IPS-NIHi7 (cell line): ENCODE data around the gene COL5A1.

Experiments used
- DNase-seq: peaks from one replicate; pipeline ENCODE4 v3.0.0; 2012; ENCODE audit warnings: mixed read lengths; ENCODE audit errors: extremely low spot score

COL5A1 gene

DNA sequence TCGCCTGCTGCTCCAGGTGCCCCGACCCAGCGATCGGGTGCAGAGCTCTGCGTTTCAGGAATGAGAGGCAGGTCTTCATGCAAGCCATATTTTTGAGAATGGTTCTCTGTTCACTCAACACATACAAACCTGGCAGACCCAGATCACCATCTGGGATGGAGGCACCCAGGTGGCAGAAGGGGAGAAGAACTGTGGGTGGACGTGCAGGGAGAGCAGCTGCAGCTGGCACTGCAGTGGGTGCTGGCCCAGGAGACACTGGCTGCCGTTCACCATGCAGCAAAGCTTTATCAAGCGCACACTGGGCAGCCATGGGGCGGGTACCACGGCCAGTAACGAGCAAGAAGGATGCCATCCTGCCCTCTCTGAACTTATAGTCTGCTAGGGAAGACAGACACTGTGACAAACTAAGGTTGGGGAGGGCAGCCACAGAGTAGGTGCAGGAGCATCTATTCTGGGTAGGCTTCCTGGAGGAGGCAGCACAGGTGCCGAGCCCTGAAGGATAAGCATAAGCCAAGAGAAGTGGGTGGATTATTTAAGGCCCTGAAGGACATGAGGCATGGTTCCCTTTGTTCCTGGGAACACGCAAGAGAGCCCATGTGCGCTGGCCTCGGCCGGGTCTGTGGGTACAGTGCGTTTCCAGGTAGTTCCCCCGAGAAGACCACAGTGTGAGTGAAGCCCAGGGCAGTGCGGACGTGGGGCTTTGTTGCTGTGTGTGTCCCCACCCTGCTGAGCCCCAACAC lies 192.8 kb downstream of the COL5A1 start:
- no peak for DNase-seq

GRCh38 chr9:134834957-134835419 lies 193.4 kb downstream of the COL5A1 start:
- DNase-seq = no peak

GRCh38 chr9:134835448-134835847 lies 193.8 kb downstream of the COL5A1 start:
- DNase-seq = no peak

DNA sequence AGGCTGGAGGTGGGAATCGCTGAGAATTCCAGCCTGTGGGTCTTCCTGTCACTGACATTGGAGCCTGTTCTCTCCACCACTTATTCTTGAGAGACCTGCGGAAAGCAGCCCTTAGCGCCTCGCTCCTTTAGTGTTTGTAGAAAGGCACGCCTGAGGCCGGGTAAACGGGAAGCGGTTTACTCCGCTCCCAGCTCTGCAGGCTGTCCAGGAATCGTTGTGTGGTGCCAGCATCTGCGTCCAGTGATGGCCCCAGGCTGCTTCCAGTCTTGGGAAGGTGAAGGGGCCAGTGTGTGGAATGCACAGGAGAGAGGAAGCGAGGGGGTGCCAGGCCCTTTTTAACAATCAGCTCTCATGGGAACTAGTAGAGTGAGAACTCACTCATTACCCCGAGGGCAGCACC lies 194.4 kb downstream of the COL5A1 start:
- no peak for DNase-seq

DNA sequence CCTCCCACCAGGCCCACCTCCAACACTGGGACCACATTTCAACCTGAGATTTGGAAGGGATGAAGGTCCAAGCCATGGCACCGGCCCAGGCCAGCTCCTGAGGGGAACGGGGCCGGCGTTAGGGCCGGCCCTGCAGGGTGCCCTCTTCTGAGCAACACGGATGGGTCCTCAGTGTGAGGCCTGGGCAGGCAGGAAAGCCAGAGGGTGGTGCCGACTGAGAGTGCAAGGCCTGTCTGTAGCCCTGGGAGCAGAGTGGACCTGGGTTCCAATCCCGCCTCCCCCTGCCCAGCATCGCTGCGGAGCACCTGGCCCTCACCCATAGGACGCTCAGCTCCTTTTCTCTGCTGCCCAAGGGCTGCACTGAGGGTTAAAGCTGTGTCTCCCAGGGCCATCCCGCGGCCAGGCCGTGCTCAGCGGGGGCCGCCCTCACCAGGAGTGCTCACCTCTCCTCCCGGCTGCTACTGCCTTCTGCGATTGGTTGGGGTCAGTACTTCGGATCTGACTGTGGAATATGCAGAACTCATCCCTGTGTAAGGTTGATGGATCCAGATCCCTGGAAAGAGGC lies 194.9 kb downstream of the COL5A1 start:
- no peak for DNase-seq

DNA sequence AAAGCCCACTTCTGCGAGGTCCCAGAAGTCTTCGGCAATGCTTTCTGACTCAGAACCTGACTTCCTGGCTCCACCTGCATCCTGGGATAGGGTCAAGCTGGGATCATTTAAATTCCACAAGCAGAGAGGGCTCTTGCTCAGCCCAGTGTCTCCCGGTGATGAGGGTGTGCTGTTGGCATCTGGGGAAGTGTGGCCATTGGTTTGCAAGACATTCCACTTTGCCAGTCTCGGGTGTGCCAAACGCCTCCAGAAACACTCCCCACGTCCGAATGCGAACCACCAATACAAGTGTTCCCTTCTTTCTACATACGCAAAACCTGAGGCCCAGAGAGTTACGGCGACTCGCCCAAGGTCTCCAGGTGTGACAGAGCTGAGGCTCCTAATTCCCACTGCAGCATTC lies 195.9 kb downstream of the COL5A1 start:
- no peak for DNase-seq

DNA sequence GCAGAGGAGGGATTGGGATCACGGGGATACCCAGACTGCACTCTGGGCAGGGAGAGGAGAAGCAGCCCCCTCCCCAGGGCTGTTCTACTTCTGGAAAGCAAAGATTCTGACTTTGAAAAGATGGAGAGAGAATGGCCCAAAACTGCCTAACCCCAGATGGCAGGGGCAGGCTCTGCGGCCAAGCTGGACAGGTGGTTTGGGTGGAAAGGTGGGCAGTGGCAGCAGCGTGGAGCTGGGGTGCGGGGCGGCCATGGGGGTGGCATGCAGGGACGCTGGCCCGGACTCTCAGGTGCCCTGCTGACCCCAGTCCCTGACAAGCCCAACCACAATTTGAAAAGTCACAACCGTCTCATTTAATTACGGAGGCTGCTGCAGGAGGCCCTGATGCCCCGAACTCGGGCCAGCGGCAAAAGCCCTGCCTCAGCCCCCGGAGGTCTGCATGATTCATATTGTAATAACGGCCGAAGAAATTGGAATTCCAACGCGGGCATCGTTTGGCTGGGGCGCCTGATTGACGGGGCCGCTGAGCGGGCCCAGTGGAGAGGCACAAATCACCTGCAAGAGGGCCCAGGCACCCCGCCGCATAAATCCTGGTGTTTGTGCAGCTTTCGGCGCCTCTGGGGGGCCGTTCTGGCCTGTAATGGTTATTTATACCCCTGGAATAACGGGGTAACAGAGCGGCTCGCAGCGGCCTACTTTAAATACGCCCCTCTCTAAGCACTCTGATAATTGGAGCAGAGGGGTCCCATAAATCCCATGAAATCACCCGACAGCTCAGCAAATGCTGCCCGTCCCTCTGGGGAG lies 197.2 kb downstream of the COL5A1 start:
- no peak for DNase-seq

DNA sequence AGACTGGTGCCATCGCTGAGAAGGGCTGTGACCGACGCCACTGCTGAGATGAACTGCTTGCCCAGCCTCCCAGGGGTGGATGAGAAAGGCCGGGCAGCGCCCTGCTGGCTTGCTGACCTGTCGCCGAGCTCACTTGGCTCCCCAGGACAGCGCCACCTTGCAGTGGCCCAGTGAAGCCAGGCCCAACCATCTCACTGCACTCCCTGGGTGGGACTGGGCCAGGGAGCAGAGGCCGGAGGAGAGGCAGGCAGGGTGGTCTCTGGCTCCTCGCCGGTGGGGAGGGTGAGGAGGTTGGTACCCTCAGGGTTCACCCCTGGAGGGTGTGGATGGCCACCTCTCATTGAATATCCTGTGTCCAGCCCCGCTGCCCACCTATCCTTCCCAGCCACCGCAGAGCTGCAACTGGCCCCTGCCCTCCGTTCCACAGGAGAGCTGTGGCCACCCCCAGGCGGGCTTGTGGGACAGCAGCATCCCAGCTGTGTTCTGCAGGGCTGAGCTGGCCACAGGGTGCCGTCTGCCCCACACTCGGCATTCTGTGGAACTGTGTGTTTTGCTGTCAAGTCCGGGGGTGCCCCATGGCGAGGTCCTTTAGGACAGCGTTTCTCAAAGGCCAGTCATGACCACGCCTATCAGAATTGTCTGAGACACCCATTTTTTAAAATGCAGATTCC lies 198.0 kb downstream of the COL5A1 start:
- DNase-seq = peak; percentile 78

- no peak for DNase-seq
Measured at GRCh38 chr9:134840511-134840910, 198.9 kb downstream of the COL5A1 start.

DNA sequence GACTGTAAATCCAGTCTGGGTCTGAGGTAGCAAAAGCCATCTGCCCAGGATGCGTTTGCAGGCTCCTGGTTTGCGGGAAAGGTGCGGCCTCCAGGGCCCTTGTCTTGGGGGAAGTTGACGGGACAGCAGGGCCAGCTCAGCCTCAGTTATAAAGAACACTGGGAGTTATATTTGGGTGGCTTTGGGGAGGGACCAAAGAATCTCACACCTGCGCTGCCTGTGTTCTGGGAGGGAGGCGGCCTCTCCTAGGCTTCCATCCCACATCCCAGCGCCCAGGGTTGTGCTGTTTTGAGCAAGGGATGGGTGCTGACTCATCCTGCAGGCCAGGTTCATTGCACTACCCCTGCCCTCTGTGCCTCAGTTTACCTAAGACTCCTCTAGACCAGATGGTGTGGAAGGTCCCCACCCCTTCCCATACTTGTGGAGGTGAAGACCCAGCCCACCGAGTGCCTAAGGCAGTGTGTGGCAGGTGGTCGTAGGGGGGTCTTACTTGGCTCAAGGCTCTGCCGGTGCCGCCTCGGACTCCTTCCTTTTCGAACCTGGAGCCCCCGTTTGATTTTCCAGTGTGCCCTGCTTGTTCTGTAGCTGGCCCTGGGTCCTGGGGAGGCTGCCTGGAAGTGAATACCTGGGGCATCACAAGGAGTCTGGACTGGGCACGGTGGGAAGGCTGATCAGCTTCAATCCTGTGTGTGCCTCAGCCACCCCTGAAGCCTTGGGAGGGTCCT lies 199.7 kb downstream of the COL5A1 start:
- no peak for DNase-seq

GRCh38 chr9:134842321-134842720 lies 200.7 kb downstream of the COL5A1 start:
- DNase-seq = no peak

DNA sequence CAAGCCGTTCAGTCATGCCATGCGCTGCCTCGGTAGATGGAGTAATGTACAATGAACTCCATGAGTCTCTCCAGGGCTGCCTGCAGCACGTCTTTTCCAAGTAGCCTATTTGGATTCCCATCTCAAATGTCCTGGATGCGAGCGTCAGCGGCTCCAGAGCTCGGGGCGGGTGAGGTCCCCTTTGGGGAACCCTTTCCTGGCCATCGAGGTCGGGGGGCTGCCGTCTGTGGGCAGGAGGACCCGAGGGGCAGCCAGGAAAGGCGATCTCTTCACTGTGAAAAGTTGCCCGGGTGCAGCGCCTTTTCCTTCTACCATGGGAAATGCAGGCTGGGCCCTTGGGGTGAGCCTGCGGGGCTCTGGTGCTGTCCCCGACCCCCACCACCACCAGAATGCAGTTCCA lies 202.1 kb downstream of the COL5A1 start:
- no peak for DNase-seq

DNA sequence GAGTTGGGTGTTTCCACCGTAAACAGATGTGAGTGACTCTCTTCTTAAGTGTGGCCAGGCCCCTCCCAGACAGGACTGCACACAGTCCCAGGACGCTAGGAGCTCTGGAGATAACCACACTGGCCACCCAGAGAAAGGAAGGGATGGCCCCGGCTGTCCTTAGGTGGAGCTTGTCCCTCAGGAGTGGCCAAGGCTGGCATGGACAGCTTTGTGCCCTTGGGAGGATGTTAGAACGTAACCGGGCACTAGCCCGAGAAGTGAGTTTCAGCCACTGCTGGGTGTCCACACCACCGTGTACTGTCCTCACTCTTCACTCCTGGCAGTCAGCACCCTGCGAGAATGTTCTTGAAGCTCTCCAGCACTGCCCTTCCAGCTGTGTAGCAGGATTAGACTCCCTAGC lies 203.2 kb downstream of the COL5A1 start:
- DNase-seq = no peak

- no peak for DNase-seq
Measured at GRCh38 chr9:134846187-134846586, 204.6 kb downstream of the COL5A1 start.

DNA sequence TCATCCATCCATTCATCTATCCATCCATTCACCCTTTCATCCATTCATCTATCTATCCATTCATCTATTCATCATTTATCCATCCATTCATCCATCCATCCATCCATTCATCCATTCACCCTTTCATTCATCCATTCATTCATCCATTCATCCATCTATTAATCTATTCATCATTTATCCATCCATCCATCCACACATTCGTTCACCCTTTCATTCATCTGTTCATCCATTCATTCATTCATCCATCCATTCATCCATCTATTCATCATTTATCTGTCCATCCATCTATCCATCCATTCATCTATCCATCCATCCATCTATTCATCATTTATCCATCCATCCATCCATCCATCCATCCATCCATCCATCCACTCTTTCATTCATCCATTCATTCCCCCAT lies 205.1 kb downstream of the COL5A1 start:
- no peak for DNase-seq

GRCh38 chr9:134847138-134847537 lies 205.5 kb downstream of the COL5A1 start:
- DNase-seq = no peak

DNA sequence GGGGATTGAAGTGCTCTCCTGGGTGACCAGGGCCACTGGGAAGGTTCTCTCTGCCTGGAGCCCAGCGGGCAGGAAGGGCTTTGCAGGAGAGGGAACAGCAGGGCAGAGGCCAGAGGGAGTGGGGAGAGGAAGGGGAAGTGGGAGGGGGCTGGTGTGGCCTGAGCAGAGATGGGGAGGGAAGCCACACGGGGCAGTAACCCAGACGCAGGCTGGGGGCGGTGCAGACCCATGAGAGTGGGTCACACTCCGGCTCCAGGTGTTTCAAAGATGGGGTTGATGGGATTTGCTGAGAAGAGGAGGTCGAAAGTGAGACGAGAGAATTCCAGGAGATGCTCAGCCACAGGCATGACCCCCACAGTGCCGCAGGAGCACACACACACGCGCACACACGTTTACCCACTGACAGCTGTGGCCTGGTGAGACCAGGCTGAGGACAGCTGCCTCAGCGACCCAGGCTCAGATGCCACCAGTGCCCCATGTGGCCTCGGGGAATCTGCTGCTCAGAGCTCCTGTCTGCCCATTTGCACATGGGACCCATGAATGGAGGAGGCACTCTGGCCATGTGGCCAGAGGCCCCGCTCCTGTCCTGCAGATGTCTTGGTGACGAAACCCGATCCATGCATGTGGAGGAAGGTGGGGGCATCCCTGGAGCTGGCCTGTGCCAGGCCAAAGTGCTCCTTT lies 206.3 kb downstream of the COL5A1 start:
- DNase-seq = no peak

GRCh38 chr9:134848504-134848903 lies 206.9 kb downstream of the COL5A1 start:
- no peak for DNase-seq

- no peak for DNase-seq
Measured at GRCh38 chr9:134850611-134851010, 209.0 kb downstream of the COL5A1 start.

DNA sequence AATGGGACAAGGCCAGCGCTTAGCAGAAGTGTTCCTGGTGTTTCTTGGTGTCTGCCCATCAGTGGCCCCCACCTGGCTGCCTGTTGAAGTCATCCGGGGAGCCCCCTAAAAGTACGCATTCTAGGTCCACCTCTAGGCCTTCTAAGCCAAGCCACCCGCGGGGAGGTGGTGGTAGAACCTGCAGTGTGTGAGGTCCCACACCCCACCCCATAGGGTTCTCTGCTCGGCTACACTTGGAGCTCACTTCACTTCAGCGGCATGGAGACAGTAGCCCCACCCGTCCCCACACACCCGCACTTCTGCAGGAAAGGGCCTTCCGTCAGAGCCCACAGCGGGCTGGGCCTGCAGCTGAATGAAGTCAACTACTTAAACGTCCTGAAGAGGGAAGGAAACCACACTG lies 209.4 kb downstream of the COL5A1 start:
- DNase-seq = no peak
